DND-41 (cell line): ENCODE results near the gene KRT28.
"Not testable (repeated sequence)": the region's sequence is repeated elsewhere in the genome, so short reads cannot be mapped to it uniquely, and the experiment has no call there.

ENCODE experiments used
- ATAC-seq: fragments of 200-7000 bp; cut with Tn5 transposase; 3 replicates; pipeline ENCODE4 v1.9.1; 2021; ENCODE audit warnings: low read depth; ENCODE audit not compliant: insufficient read depth
- DNase-seq: peaks from one replicate; pipeline ENCODE4 v3.0.0-alpha.2; 2020
- H2AFZ ChIP-seq: 2 replicates; pipeline ENCODE4 v1.6.0; 2012; ENCODE audit warnings: low read depth, low read length
- H3K27ac ChIP-seq: 2 replicates; pipeline ENCODE4 v1.5.1; 2012; ENCODE audit warnings: low read length, inconsistent platforms
- H3K27me3 ChIP-seq: fragments of 200-600 bp; sonication (generic); 2 replicates; pipeline ENCODE4 v1.6.0; 2012; ENCODE audit warnings: low read length, mild to moderate bottlenecking, inconsistent platforms; ENCODE audit not compliant: insufficient read depth, poor library complexity
- H3K36me3 ChIP-seq: 2 replicates; pipeline ENCODE4 v1.5.1; 2012; ENCODE audit warnings: low read length, inconsistent platforms; ENCODE audit not compliant: insufficient read depth
- H3K4me1 ChIP-seq: 2 replicates; pipeline ENCODE4 v1.5.1; 2012; ENCODE audit warnings: mild to moderate bottlenecking, low read length; ENCODE audit not compliant: insufficient read depth
- H3K4me2 ChIP-seq: 2 replicates; pipeline ENCODE4 v1.6.0; 2012; ENCODE audit warnings: mild to moderate bottlenecking, moderate library complexity, low read length, inconsistent platforms; ENCODE audit not compliant: insufficient read depth
- H3K4me3 ChIP-seq, 2 experiments: fragments of 200-600 bp in 1 of 2; shearing (Covaris generic) in 1 of 2; 2 replicates each; pipeline ENCODE4 v1.5.1; 2012 to 2016; ENCODE audit warnings: inconsistent platforms in 2 of 2, low read length in 2 of 2, mild to moderate bottlenecking in 2 of 2, low read depth in 1 of 2, moderate library complexity in 1 of 2
- H3K79me2 ChIP-seq: 2 replicates; pipeline ENCODE4 v1.6.0; 2012; ENCODE audit warnings: low read length, inconsistent platforms; ENCODE audit not compliant: insufficient read depth
- H3K9ac ChIP-seq: 2 replicates; pipeline ENCODE4 v1.6.0; 2012; ENCODE audit warnings: low read depth, mild to moderate bottlenecking, inconsistent platforms, low read length, moderate library complexity
- H3K9me3 ChIP-seq: 2 replicates; pipeline ENCODE4 v1.5.1; 2012; ENCODE audit warnings: low read length, moderate library complexity, mild to moderate bottlenecking, inconsistent platforms; ENCODE audit not compliant: insufficient read depth, severe bottlenecking
- H4K20me1 ChIP-seq: 2 replicates; pipeline ENCODE4 v1.6.0; 2012; ENCODE audit warnings: low read length; ENCODE audit not compliant: insufficient read depth
- EZH2 ChIP-seq: IDR thresholded peaks from 3 replicates; pipeline ENCODE4 v1.6.1; 2012; ENCODE audit warnings: borderline replicate concordance, low read depth, mild to moderate bottlenecking, moderate library complexity, low read length, inconsistent platforms; ENCODE audit not compliant: severe bottlenecking
- TF ChIP-seq, protein P1 (sequence below): IDR thresholded peaks from 2 replicates; pipeline ENCODE4 v1.5.1; 2012; ENCODE audit warnings: borderline replicate concordance, low read length, moderate library complexity, mild to moderate bottlenecking; ENCODE audit not compliant: poor library complexity, severe bottlenecking; ENCODE audit errors: extremely low read depth

KRT28 gene

GRCh38 chr17:40751065-40751464 lies 48.7 kb downstream of the KRT28 start:
- no peaks in the 10 kb centered on the region for H3K9me3 ChIP-seq
- no peaks in the 10 kb centered on the region for H3K36me3 ChIP-seq
- DNase-seq (no peak), ATAC-seq (no peak)
- H3K27ac ChIP-seq: no peak overlapping the region
- H3K4me2 ChIP-seq: no peak overlapping the region
- no peaks in the 10 kb centered on the region for H3K4me1 ChIP-seq
- no peak overlapping the region for H3K4me3 ChIP-seq
- no peak overlapping the region for H2AFZ ChIP-seq
- no peaks in the 10 kb centered on the region for H4K20me1 ChIP-seq
- TF ChIP-seq, protein P1, sequence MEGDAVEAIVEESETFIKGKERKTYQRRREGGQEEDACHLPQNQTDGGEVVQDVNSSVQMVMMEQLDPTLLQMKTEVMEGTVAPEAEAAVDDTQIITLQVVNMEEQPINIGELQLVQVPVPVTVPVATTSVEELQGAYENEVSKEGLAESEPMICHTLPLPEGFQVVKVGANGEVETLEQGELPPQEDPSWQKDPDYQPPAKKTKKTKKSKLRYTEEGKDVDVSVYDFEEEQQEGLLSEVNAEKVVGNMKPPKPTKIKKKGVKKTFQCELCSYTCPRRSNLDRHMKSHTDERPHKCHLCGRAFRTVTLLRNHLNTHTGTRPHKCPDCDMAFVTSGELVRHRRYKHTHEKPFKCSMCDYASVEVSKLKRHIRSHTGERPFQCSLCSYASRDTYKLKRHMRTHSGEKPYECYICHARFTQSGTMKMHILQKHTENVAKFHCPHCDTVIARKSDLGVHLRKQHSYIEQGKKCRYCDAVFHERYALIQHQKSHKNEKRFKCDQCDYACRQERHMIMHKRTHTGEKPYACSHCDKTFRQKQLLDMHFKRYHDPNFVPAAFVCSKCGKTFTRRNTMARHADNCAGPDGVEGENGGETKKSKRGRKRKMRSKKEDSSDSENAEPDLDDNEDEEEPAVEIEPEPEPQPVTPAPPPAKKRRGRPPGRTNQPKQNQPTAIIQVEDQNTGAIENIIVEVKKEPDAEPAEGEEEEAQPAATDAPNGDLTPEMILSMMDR: no peak
- no peak for TF ChIP-seq EZH2
- no peaks in the 10 kb centered on the region for H3K79me2 ChIP-seq
- peaks cover 9% of the 10 kb centered on the region for H3K27me3 ChIP-seq
- H3K9ac ChIP-seq: no peak overlapping the region

GRCh38 chr17:40750391-40750790 lies 49.4 kb downstream of the KRT28 start:
- ATAC-seq (no peak), DNase-seq (no peak)
- Histone ChIP-seq H3K27ac (no peak overlapping the region), H3K4me3 (no peak overlapping the region), H2AFZ (no peak overlapping the region), H3K4me2 (no peak overlapping the region), H4K20me1 (no peaks in the 10 kb centered on the region), H3K9ac (no peak overlapping the region), H3K27me3 (peaks cover 11% of the 10 kb centered on the region), H3K4me1 (no peaks in the 10 kb centered on the region), H3K36me3 (no peaks in the 10 kb centered on the region), H3K9me3 (no peaks in the 10 kb centered on the region), H3K79me2 (no peaks in the 10 kb centered on the region)
- TF ChIP-seq, protein P1: no peak
- no peak for TF ChIP-seq EZH2

DNA sequence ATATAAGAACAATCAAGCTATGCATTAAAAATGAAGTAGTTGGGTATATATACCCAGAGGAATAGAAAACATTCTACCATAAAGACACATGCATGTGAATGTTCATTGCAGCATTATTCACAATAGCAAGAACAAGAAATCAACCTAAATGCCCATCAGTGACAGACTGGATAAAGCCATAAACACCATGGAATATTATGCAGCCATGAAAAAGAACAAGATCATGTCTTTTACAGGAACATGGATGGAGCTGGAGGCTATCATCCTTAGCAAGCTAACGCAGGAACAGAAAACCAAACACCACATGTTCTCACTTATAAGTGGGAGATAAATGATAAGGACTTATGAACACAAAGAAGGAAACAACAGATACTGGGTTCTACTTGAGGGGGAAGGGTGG lies 51.1 kb downstream of the KRT28 start:
- not testable (repeated sequence) for DNase-seq, H3K36me3 ChIP-seq, H3K4me2 ChIP-seq, H2AFZ ChIP-seq, H3K9ac ChIP-seq, H3K79me2 ChIP-seq, ATAC-seq, H4K20me1 ChIP-seq, H3K27ac ChIP-seq, H3K9me3 ChIP-seq, H3K4me3 ChIP-seq, H3K4me1 ChIP-seq
- H3K27me3 ChIP-seq: peaks cover 11% of the 10 kb centered on the region
